G401 (cell line): ENCODE results near the gene ROBO2. TPM values are rescaled to one million over a fixed set of nuclear protein-coding genes. Genes with fewer than 3 reads are reported as not detected.
A peak's percentile ranks its signal among the peaks of the same experiment; 100 is the strongest.

Experiments
- DNase-seq: peaks from one replicate; pipeline ENCODE4 v3.0.0-alpha.2; 2015; ENCODE audit warnings: low spot score
- in situ Hi-C: cut with HindIII; loops from 2 replicates; pipeline ENCODE4 v1.10.0; 2016; ENCODE audit warnings: low sequenced_read_pairs, mixed read lengths
- total RNA-seq: library from RNA; depleted of rRNA; stranded (reverse); fragments of >200 nt; shearing (Covaris generic); gene quantifications from 2 replicates; pipeline ENCODE4 v1.2.3, GENCODE V29; 2014

Gene ROBO2
- total RNA-seq, 1 experiment from 2014 or later, result not detected

GRCh38 chr3:77506384-77506783, 466.5 kb downstream of the ROBO2 start:
- in situ Hi-C loops, result no loop called here

GRCh38 chr3:77513542-77513941, 473.6 kb downstream of the ROBO2 start:
- in situ Hi-C loops, result no loop called here
- DNase-seq, result no peak

More at GRCh38 chr3:77506384-77506783, 466.5 kb downstream of the ROBO2 start:
- DNase-seq, result no peak

GRCh38 chr3:77514766-77515165, 474.9 kb downstream of the ROBO2 start:
- DNase-seq, result no peak
- in situ Hi-C loops, result no loop called here

- peak; percentile 12 for DNase-seq
- in situ Hi-C loops, result no loop called here
Measured at GRCh38 chr3:77524463-77524862, 484.6 kb downstream of the ROBO2 start.

- DNase-seq, result no peak
- in situ Hi-C loops, result no loop called here
Measured at GRCh38 chr3:77524946-77525682, 485.2 kb downstream of the ROBO2 start.

- in situ Hi-C loops, result no loop called here
- no peak for DNase-seq
Measured at GRCh38 chr3:77526573-77527113, 486.7 kb downstream of the ROBO2 start.

GRCh38 chr3:77529522-77529921, 489.6 kb downstream of the ROBO2 start:
- in situ Hi-C loops, result no loop called here
- DNase-seq, result no peak

GRCh38 chr3:77530870-77531269, 491.0 kb downstream of the ROBO2 start:
- DNase-seq, result peak; percentile 93
- in situ Hi-C loops, result no loop called here

- in situ Hi-C loops, result no loop called here
- no peak for DNase-seq
Measured at GRCh38 chr3:77535116-77535515, 495.2 kb downstream of the ROBO2 start.

GRCh38 chr3:77536038-77536775, 496.3 kb downstream of the ROBO2 start:
- no peak for DNase-seq
- in situ Hi-C loops, result no loop called here

GRCh38 chr3:77539014-77539413, 499.1 kb downstream of the ROBO2 start:
- in situ Hi-C loops, result no loop called here
- DNase-seq, result no peak

GRCh38 chr3:77539677-77540076, 499.8 kb downstream of the ROBO2 start:
- no peak for DNase-seq
- in situ Hi-C loops, result no loop called here

- DNase-seq, result no peak
- in situ Hi-C loops, result no loop called here
Measured at GRCh38 chr3:77541203-77541922, 501.5 kb downstream of the ROBO2 start.

- in situ Hi-C loops, result no loop called here
- no peak for DNase-seq
Measured at GRCh38 chr3:77546246-77546645, 506.3 kb downstream of the ROBO2 start.

- in situ Hi-C loops, result no loop called here
Measured at GRCh38 chr3:77549034-77549433, 509.1 kb downstream of the ROBO2 start.

GRCh38 chr3:77553240-77553639, 513.3 kb downstream of the ROBO2 start:
- in situ Hi-C loops, result no loop called here
- DNase-seq, result no peak

More at GRCh38 chr3:77549034-77549433, 509.1 kb downstream of the ROBO2 start:
- DNase-seq, result no peak

GRCh38 chr3:77562089-77562488, 522.2 kb downstream of the ROBO2 start:
- DNase-seq, result no peak
- in situ Hi-C loops, result no loop called here

- in situ Hi-C loops, result no loop called here
- DNase-seq, result no peak
Measured at GRCh38 chr3:77563012-77563411, 523.1 kb downstream of the ROBO2 start.

GRCh38 chr3:77566055-77566454, 526.2 kb downstream of the ROBO2 start:
- in situ Hi-C loops, result no loop called here
- DNase-seq, result no peak
